HK-2 (cell line): ENCODE results near the gene EEF1AKMT2.

ENCODE experiments used
- DNase-seq: peaks from one replicate; pipeline ENCODE4 v3.0.0-alpha.2; 2018; ENCODE audit not compliant: unreplicated experiment

The EEF1AKMT2 gene

GRCh38 chr10:124721330-124722045 lies 70.2 kb downstream of the EEF1AKMT2 start:
- DNase-seq: no peak

GRCh38 chr10:124719213-124719851 lies 72.4 kb downstream of the EEF1AKMT2 start:
- DNase-seq: no peak

GRCh38 chr10:124717911-124718741 lies 73.6 kb downstream of the EEF1AKMT2 start:
- DNase-seq: no peak

GRCh38 chr10:124717041-124717757 lies 74.5 kb downstream of the EEF1AKMT2 start:
- no peak for DNase-seq

GRCh38 chr10:124716369-124716768 lies 75.3 kb downstream of the EEF1AKMT2 start:
- DNase-seq: no peak

GRCh38 chr10:124715439-124715838 lies 76.2 kb downstream of the EEF1AKMT2 start:
- no peak for DNase-seq

DNA sequence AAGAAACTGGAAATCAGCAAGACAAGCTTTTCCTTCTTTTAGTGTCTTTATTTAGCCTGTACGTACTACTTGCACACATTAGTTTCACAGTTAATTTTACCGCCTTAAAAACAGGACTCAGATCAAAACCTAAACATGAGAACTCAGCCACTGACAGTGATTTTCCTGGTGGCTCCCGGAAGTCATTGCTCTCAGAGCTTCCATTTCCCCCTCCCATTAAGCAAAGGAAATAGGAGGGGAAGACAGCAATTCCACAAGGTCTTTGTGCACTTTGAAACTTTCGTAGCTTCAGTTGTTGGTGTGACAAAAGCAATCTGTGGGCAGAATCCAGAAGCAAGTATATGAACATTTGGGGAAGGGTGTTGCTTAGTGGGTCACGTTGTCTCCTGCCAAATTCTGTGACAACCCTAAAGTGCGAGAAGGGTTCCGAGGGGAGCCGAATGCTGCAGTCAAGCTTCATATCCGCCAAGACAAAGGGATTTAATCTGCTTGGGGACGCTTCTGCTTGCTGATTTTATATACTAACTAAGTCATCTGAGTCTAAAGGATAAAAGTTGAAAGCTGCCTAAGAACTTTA lies 77.9 kb downstream of the EEF1AKMT2 start:
- DNase-seq: no peak

DNA sequence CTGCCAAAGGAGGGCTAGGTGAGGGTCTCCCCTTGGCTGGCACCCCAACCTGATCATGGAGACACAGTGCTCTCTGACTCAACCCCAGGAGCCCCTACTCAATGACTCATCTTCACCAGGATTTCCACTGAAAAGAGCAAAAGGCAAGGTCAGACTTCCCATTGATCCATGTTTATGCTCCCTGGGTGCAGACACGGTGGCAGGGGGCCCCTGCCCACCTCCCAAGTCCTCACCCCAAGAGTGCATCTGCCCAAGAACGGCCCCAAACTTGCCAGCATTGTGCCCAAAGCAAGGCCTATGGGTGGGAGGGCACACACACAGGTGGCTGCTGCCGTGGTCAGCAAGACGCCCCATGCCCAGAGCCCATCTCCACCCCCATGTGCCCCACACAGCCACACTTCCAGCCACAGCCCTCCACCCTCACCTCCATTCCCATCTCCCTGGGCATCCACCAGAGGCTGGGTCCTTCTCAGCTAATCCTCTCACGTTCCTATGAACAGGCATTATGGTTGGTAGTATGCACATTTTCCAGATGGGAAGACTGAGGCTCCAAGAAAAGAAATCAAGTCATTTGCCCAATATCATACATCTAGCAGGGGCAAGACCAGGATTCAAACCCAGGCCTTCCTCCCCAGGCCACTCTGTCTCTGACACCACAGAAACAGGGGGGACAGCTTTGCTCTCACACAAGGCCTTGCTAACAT lies 78.8 kb downstream of the EEF1AKMT2 start:
- DNase-seq: no peak

GRCh38 chr10:124711145-124711544 lies 80.5 kb downstream of the EEF1AKMT2 start:
- DNase-seq: no peak

GRCh38 chr10:124710266-124710881 lies 81.3 kb downstream of the EEF1AKMT2 start:
- DNase-seq: no peak

DNA sequence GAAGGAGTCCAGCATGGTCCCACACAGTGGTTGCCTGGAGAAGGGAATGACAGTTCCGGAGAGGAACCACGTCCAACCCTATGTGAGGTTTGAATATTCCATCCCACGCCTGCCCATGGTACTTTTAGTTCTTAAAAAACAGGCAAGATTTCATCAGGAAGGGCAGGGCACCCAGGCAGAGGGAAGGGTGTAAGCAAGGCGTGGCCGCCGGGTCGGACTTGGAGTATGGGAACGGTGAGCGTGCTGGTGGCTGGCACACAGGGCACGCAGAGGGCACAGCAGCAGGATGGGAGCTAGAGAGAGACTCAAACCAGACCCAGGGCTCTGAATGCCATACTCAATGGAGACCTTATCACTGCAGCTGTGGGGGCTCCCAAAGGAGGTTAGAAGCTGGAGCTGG lies 81.8 kb downstream of the EEF1AKMT2 start:
- DNase-seq: no peak

- DNase-seq: no peak
Measured at GRCh38 chr10:124708922-124709520, 82.7 kb downstream of the EEF1AKMT2 start.

- DNase-seq: no peak
Measured at GRCh38 chr10:124708246-124708779, 83.4 kb downstream of the EEF1AKMT2 start.
